ENCODE data around the gene ARHGEF10L.

Gene ARHGEF10L

DNA sequence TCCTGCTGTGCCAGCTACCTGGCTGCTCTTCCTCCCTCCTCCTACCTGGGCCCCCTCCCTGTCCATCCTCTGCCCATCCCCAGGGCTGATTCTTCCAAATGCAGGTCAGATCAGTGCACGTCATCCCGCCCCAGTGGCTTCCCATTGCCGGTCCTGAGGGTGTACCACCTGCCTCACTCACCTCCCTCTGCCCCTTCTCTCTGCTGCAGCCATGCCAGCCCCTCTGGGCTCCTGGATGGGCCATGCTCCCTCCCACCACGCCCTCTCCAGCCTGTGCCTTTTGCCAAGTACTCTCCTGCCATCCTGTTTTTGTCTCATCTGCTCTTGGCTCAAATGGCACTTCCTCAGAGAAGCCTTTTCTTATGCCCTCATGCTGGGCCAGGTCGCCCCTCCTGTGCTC is 95.8 kb downstream of the ARHGEF10L start:
- Histone ChIP-seq H2AFZ (ENCODE audit: low read depth, low read length, severe bottlenecking) (no peak overlapping the region), H3K79me2 (ENCODE audit: insufficient read depth, low read length) (no peaks in the 10 kb centered on the region), H3K9me2 (replicated peaks; ENCODE audit: insufficient read depth, low read length) (no peaks in the 10 kb centered on the region), H3K9me3 (ENCODE audit: insufficient read depth, low read length) (no peaks in the 10 kb centered on the region), H3K27ac (ENCODE audit: low read depth, low read length) (no peak overlapping the region), H3K4me3 (ENCODE audit: insufficient read depth, low read length, poor library complexity, severe bottlenecking) (no peak overlapping the region), H4K20me1 (ENCODE audit: low read depth, low read length) (no peaks in the 10 kb centered on the region), H3K27me3 (ENCODE audit: low read length) (no peaks in the 10 kb centered on the region), H3K36me3 (ENCODE audit: low read length) (no peaks in the 10 kb centered on the region), H3K9ac (ENCODE audit: low read length) (no peak overlapping the region), H3K4me2 (ENCODE audit: low read depth, low read length, poor library complexity, severe bottlenecking) (no peak overlapping the region), H3F3A (ENCODE audit: insufficient read depth) (no peaks in the 10 kb centered on the region)
- TF ChIP-seq EZH2phosphoT487 (conservative IDR thresholded peaks at IDR 0.05; ENCODE audit: low read length), result no peak
- TF ChIP-seq, protein P1, sequence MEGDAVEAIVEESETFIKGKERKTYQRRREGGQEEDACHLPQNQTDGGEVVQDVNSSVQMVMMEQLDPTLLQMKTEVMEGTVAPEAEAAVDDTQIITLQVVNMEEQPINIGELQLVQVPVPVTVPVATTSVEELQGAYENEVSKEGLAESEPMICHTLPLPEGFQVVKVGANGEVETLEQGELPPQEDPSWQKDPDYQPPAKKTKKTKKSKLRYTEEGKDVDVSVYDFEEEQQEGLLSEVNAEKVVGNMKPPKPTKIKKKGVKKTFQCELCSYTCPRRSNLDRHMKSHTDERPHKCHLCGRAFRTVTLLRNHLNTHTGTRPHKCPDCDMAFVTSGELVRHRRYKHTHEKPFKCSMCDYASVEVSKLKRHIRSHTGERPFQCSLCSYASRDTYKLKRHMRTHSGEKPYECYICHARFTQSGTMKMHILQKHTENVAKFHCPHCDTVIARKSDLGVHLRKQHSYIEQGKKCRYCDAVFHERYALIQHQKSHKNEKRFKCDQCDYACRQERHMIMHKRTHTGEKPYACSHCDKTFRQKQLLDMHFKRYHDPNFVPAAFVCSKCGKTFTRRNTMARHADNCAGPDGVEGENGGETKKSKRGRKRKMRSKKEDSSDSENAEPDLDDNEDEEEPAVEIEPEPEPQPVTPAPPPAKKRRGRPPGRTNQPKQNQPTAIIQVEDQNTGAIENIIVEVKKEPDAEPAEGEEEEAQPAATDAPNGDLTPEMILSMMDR (IDR thresholded peaks at IDR 0.05; ENCODE audit: insufficient read depth, low read length, poor library complexity, severe bottlenecking), result no peak

DNA sequence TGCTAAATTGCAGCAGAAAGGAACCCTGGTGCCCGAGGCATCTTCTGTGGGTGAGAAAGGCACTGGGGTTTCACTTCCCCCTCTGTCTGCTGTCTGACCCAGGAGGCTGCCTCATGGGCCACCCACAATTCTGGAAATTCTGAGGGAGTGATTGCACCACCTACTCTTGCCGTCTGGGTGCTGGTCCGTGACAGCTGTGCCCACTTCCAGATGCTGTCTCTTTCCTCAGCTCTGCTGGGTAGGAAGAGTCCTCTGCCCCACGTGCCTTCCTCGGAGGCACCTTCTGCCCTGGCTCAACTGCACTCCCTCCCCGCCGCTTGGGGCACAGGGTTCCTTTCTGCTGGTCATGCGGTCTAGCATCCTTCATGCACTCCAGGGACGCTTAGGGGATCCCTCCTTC is 96.3 kb downstream of the ARHGEF10L start:
- Histone ChIP-seq H3K4me3 (ENCODE audit: insufficient read depth, low read length, poor library complexity, severe bottlenecking) (no peak overlapping the region), H3K4me2 (ENCODE audit: low read depth, low read length, poor library complexity, severe bottlenecking) (no peak overlapping the region), H3K27me3 (ENCODE audit: low read length) (no peaks in the 10 kb centered on the region), H3K9me2 (replicated peaks; ENCODE audit: insufficient read depth, low read length) (no peaks in the 10 kb centered on the region), H3K79me2 (ENCODE audit: insufficient read depth, low read length) (no peaks in the 10 kb centered on the region), H3K36me3 (ENCODE audit: low read length) (no peaks in the 10 kb centered on the region), H3K27ac (ENCODE audit: low read depth, low read length) (no peak overlapping the region), H2AFZ (ENCODE audit: low read depth, low read length, severe bottlenecking) (no peak overlapping the region), H3K9me3 (ENCODE audit: insufficient read depth, low read length) (no peaks in the 10 kb centered on the region), H3K9ac (ENCODE audit: low read length) (no peak overlapping the region), H3F3A (ENCODE audit: insufficient read depth) (no peaks in the 10 kb centered on the region), H4K20me1 (ENCODE audit: low read depth, low read length) (no peaks in the 10 kb centered on the region)
- TF ChIP-seq, protein P1 (IDR thresholded peaks at IDR 0.05; ENCODE audit: insufficient read depth, low read length, poor library complexity, severe bottlenecking), result no peak
- no peak for TF ChIP-seq EZH2phosphoT487 (conservative IDR thresholded peaks at IDR 0.05; ENCODE audit: low read length)

DNA sequence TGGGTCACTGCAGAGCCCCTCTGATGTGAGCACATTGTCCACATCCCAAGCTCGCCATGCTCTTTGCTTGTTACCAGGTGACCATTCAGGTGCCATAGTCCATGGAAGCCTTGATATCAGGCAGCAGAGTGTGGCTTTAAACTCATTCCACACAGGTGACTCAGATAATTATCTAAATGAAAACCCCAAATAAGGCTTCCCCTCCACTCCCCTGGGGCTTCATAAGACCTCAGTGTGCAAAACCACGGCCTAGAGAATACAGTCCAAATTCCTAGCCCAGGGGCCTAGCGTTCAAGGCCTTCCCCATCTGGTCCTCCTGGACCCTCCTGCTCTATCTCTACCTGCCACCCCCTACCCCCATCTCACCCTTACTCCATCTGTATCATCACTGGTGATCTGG is 97.1 kb downstream of the ARHGEF10L start:
- Histone ChIP-seq H4K20me1 (ENCODE audit: low read depth, low read length) (no peaks in the 10 kb centered on the region), H3K27me3 (ENCODE audit: low read length) (no peaks in the 10 kb centered on the region), H3K79me2 (ENCODE audit: insufficient read depth, low read length) (no peaks in the 10 kb centered on the region), H3F3A (ENCODE audit: insufficient read depth) (no peaks in the 10 kb centered on the region), H3K9ac (ENCODE audit: low read length) (no peak overlapping the region), H3K9me2 (replicated peaks; ENCODE audit: insufficient read depth, low read length) (no peaks in the 10 kb centered on the region), H2AFZ (ENCODE audit: low read depth, low read length, severe bottlenecking) (no peak overlapping the region), H3K4me3 (ENCODE audit: insufficient read depth, low read length, poor library complexity, severe bottlenecking) (no peak overlapping the region), H3K36me3 (ENCODE audit: low read length) (no peaks in the 10 kb centered on the region), H3K27ac (ENCODE audit: low read depth, low read length) (no peak overlapping the region), H3K9me3 (ENCODE audit: insufficient read depth, low read length) (no peaks in the 10 kb centered on the region), H3K4me2 (ENCODE audit: low read depth, low read length, poor library complexity, severe bottlenecking) (no peak overlapping the region)
- TF ChIP-seq, protein P1 (IDR thresholded peaks at IDR 0.05; ENCODE audit: insufficient read depth, low read length, poor library complexity, severe bottlenecking), result no peak
- TF ChIP-seq EZH2phosphoT487 (conservative IDR thresholded peaks at IDR 0.05; ENCODE audit: low read length), result no peak
